ENCODE results near the gene CDK14.

Gene CDK14

GRCh38 chr7:90689260-90689659 lies 93.1 kb downstream of the CDK14 start:
- Histone ChIP-seq H4K20me1 (ENCODE audit: insufficient read depth, low read length) (no peaks in the 10 kb centered on the region), H3K4me3 (ENCODE audit: low read length) (no peak overlapping the region), H3K27ac (ENCODE audit: low read length) (no peak overlapping the region), H2AFZ (ENCODE audit: low read depth, low read length) (no peak overlapping the region), H3K4me1 (ENCODE audit: low read length) (peaks cover 6% of the 10 kb centered on the region), H3K4me2 (ENCODE audit: low read length) (no peak overlapping the region), H3K36me3 (replicated peaks; ENCODE audit: low read depth, low read length) (no peaks in the 10 kb centered on the region), H3K27me3 (ENCODE audit: low read depth, low read length) (no peaks in the 10 kb centered on the region), H3K9ac (ENCODE audit: low read length) (no peak overlapping the region), H3K79me2 (ENCODE audit: low read length) (no peaks in the 10 kb centered on the region), H3K9me3 (ENCODE audit: insufficient read depth, low read length) (no peaks in the 10 kb centered on the region)
- TF ChIP-seq CTCF (IDR thresholded peaks at IDR 0.05; ENCODE audit: low read depth, low read length) = no peak
- TF ChIP-seq EZH2phosphoT487 (IDR thresholded peaks at IDR 0.05; ENCODE audit: low read depth) = no peak

DNA sequence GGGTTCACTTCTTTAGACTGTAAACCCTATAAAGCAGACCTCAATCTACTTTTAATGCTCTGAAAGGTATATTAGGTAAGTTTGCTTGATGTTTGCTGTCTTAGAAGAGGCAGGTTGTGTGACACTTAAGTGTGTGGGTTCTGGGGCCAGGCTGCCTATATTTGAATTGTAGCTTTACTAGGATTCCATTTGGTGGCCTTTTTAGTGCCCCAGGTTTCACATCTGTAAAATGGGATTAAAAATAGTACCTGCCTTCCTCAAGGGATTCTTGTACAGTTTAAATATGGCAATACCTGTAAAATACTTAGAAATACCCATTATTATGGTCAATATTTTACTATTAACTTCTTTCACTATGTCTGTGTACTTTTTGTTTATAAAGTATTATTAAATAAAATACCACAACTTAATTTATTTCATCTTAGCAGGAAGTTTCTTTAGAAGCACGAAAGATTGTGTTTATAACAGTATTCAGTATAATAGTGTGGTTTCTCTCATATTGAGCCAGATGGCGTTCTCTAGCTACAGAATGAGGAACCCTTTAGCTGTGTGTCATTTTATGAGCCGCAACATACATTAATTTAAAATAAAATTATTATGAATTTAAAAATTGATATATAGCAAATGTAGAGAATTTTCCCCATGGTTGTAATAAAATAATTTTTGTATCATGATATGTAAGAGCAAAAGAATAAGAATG lies 94.2 kb downstream of the CDK14 start:
- H3K27ac ChIP-seq (ENCODE audit: low read length) = no peak overlapping the region
- H3K9me3 ChIP-seq (ENCODE audit: insufficient read depth, low read length) = no peaks in the 10 kb centered on the region
- H3K4me1 ChIP-seq (ENCODE audit: low read length) = peaks cover 6% of the 10 kb centered on the region
- no peaks in the 10 kb centered on the region for H3K27me3 ChIP-seq (ENCODE audit: low read depth, low read length)
- TF ChIP-seq EZH2phosphoT487 (IDR thresholded peaks at IDR 0.05; ENCODE audit: low read depth) (no peak), CTCF (IDR thresholded peaks at IDR 0.05; ENCODE audit: low read depth, low read length) (peak; percentile 36)
- H3K4me3 ChIP-seq (ENCODE audit: low read length) = no peak overlapping the region
- no peaks in the 10 kb centered on the region for H4K20me1 ChIP-seq (ENCODE audit: insufficient read depth, low read length)
- no peak overlapping the region for H3K9ac ChIP-seq (ENCODE audit: low read length)
- H3K36me3 ChIP-seq (replicated peaks; ENCODE audit: low read depth, low read length) = no peaks in the 10 kb centered on the region
- H2AFZ ChIP-seq (ENCODE audit: low read depth, low read length) = no peak overlapping the region
- H3K79me2 ChIP-seq (ENCODE audit: low read length) = no peaks in the 10 kb centered on the region
- peak overlapping the region; percentile 4 for H3K4me2 ChIP-seq (ENCODE audit: low read length)

DNA sequence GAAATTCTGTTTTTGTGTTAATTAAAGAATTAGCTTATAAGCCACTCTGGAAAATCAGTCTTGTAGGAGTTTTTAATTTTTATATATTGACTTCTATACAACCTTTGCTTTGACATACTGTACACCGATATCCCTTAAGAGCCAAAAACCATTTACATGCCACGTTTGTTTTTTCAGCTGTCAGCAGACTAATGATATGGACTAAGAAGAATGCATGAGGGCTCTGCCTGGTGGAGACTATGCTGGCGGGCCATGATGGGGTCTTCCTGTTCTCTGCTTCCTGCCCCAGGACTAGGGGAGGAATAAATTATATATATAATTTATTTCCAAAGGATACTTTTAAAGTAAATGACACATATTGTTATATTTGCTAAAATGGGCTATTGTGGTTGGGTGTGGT lies 96.3 kb downstream of the CDK14 start:
- Histone ChIP-seq H4K20me1 (ENCODE audit: insufficient read depth, low read length) (no peaks in the 10 kb centered on the region), H3K9ac (ENCODE audit: low read length) (no peak overlapping the region), H3K27me3 (ENCODE audit: low read depth, low read length) (no peaks in the 10 kb centered on the region), H2AFZ (ENCODE audit: low read depth, low read length) (no peak overlapping the region), H3K4me3 (ENCODE audit: low read length) (no peak overlapping the region), H3K4me1 (ENCODE audit: low read length) (peaks cover 6% of the 10 kb centered on the region), H3K4me2 (ENCODE audit: low read length) (no peak overlapping the region), H3K79me2 (ENCODE audit: low read length) (no peaks in the 10 kb centered on the region), H3K36me3 (replicated peaks; ENCODE audit: low read depth, low read length) (no peaks in the 10 kb centered on the region), H3K9me3 (ENCODE audit: insufficient read depth, low read length) (no peaks in the 10 kb centered on the region), H3K27ac (ENCODE audit: low read length) (no peak overlapping the region)
- no peak for TF ChIP-seq EZH2phosphoT487 (IDR thresholded peaks at IDR 0.05; ENCODE audit: low read depth)
- no peak for TF ChIP-seq CTCF (IDR thresholded peaks at IDR 0.05; ENCODE audit: low read depth, low read length)

GRCh38 chr7:90692947-90693346 lies 96.8 kb downstream of the CDK14 start:
- no peak overlapping the region for H3K9ac ChIP-seq (ENCODE audit: low read length)
- no peaks in the 10 kb centered on the region for H3K27me3 ChIP-seq (ENCODE audit: low read depth, low read length)
- H3K9me3 ChIP-seq (ENCODE audit: insufficient read depth, low read length) = no peaks in the 10 kb centered on the region
- H2AFZ ChIP-seq (ENCODE audit: low read depth, low read length) = no peak overlapping the region
- H3K79me2 ChIP-seq (ENCODE audit: low read length) = no peaks in the 10 kb centered on the region
- no peaks in the 10 kb centered on the region for H4K20me1 ChIP-seq (ENCODE audit: insufficient read depth, low read length)
- TF ChIP-seq CTCF (IDR thresholded peaks at IDR 0.05; ENCODE audit: low read depth, low read length) (no peak), EZH2phosphoT487 (IDR thresholded peaks at IDR 0.05; ENCODE audit: low read depth) (no peak)
- H3K4me2 ChIP-seq (ENCODE audit: low read length) = no peak overlapping the region
- no peak overlapping the region for H3K27ac ChIP-seq (ENCODE audit: low read length)
- H3K4me1 ChIP-seq (ENCODE audit: low read length) = peaks cover 6% of the 10 kb centered on the region
- no peak overlapping the region for H3K4me3 ChIP-seq (ENCODE audit: low read length)
- no peaks in the 10 kb centered on the region for H3K36me3 ChIP-seq (replicated peaks; ENCODE audit: low read depth, low read length)

All from OCI-LY3 (cell line).